Body of pancreas (tissue), 4 donors: ENCODE measurements around the gene ATRN.

ENCODE experiments used
- CTCF ChIP-seq, 7 experiments: fragments of 450-650 bp in 4 of 7; fragments of 200-600 bp in 3 of 7; sonication (generic) in 3 of 7; IDR thresholded peaks; one replicate each; pipeline ENCODE4 v1.5.1; 2016 to 2019; ENCODE audit warnings: antibody characterized with exemption in 7 of 7
- POLR2A ChIP-seq, 3 donors: fragments of 450-650 bp; IDR thresholded peaks; one replicate each; pipeline ENCODE4 v1.6.1; 2016; ENCODE audit warnings: antibody characterized with exemption in 3 of 3, mild to moderate bottlenecking in 2 of 3

GRCh38 chr20:3622406-3622805, 151.6 kb downstream of the ATRN start:
- no peak for TF ChIP-seq CTCF (IDR thresholded peaks at IDR 0.05)
- TF ChIP-seq POLR2A (IDR thresholded peaks at IDR 0.05): no peak
